ENCODE data around the gene MANSC4. TPM values are rescaled to one million over a fixed set of nuclear protein-coding genes. Genes with fewer than 3 reads are reported as not detected.

MANSC4 gene
- total and polyA plus RNA-seq, 2 donors (not counting 1 experiment from before 2014, with no cell fraction given) = 0.17 TPM; not detected in 1

- no peak for DNase-seq (ENCODE audit: low read depth in 2 of 2)
- Histone ChIP-seq H3K9me3 (ENCODE audit: control insufficient read depth, insufficient read depth, low read depth, low read length) (no peaks in the 10 kb centered on the region), H3K4me2 (ENCODE audit: extremely low read depth, insufficient read depth, low read length) (no peak overlapping the region), H3K27me3 (ENCODE audit: control insufficient read depth, insufficient read depth, low read length) (peaks cover 2% of the 10 kb centered on the region), H3K9ac (ENCODE audit: insufficient read depth, low read length) (no peak overlapping the region), H4K20me1 (ENCODE audit: control insufficient read depth, extremely low read depth, insufficient read depth, low read length) (no peaks in the 10 kb centered on the region), H2AFZ (ENCODE audit: low read length) (no peak overlapping the region), H3K4me3 (replicated peaks in 1 of 4; ENCODE audit: control extremely low read depth in 1 of 4, insufficient read depth in 1 of 4, low read depth in 3 of 4, low read length in 4 of 4) (no peak overlapping the region), H3K27ac (ENCODE audit: insufficient read depth, low read length) (no peak overlapping the region), H3K4me1 (ENCODE audit: control insufficient read depth, extremely low read depth, insufficient read depth, low read length) (no peaks in the 10 kb centered on the region), H3K36me3 (ENCODE audit: control insufficient read depth, insufficient read depth, low read length) (no peaks in the 10 kb centered on the region), H3K79me2 (ENCODE audit: control insufficient read depth, insufficient read depth, low read length) (no peaks in the 10 kb centered on the region)
- no peak for TF ChIP-seq CTCF (conservative IDR thresholded peaks at IDR 0.05 in 1 of 2, IDR thresholded peaks at IDR 0.05 in 1 of 2; ENCODE audit: low read depth in 1 of 2, low read length in 2 of 2)
- TF ChIP-seq EZH2 (IDR thresholded peaks at IDR 0.05; ENCODE audit: low read length, missing control alignments) = no peak
These were observed 27.1 kb upstream of the MANSC4 start for GRCh38 chr12:27807063-27807703.

- Histone ChIP-seq H3K9me3 (ENCODE audit: control insufficient read depth, insufficient read depth, low read depth, low read length) (no peaks in the 10 kb centered on the region), H2AFZ (ENCODE audit: low read length) (no peak overlapping the region), H3K4me1 (ENCODE audit: control insufficient read depth, extremely low read depth, insufficient read depth, low read length) (no peaks in the 10 kb centered on the region), H3K27me3 (ENCODE audit: control insufficient read depth, insufficient read depth, low read length) (peaks cover 2% of the 10 kb centered on the region), H3K27ac (ENCODE audit: insufficient read depth, low read length) (no peak overlapping the region), H4K20me1 (ENCODE audit: control insufficient read depth, extremely low read depth, insufficient read depth, low read length) (no peaks in the 10 kb centered on the region), H3K4me3 (replicated peaks in 1 of 4; ENCODE audit: control extremely low read depth in 1 of 4, insufficient read depth in 1 of 4, low read depth in 3 of 4, low read length in 4 of 4) (no peak overlapping the region), H3K79me2 (ENCODE audit: control insufficient read depth, insufficient read depth, low read length) (no peaks in the 10 kb centered on the region), H3K9ac (ENCODE audit: insufficient read depth, low read length) (no peak overlapping the region), H3K4me2 (ENCODE audit: extremely low read depth, insufficient read depth, low read length) (no peak overlapping the region), H3K36me3 (ENCODE audit: control insufficient read depth, insufficient read depth, low read length) (no peaks in the 10 kb centered on the region)
- no peak for DNase-seq (ENCODE audit: low read depth in 2 of 2)
- no peak for TF ChIP-seq CTCF (conservative IDR thresholded peaks at IDR 0.05 in 1 of 2, IDR thresholded peaks at IDR 0.05 in 1 of 2; ENCODE audit: low read depth in 1 of 2, low read length in 2 of 2)
- no peak for TF ChIP-seq EZH2 (IDR thresholded peaks at IDR 0.05; ENCODE audit: low read length, missing control alignments)
These were observed 26.2 kb upstream of the MANSC4 start for GRCh38 chr12:27806259-27806658.

GRCh38 chr12:27805238-27805637, 25.2 kb upstream of the MANSC4 start:
- no peaks in the 10 kb centered on the region for H3K4me1 ChIP-seq (ENCODE audit: control insufficient read depth, extremely low read depth, insufficient read depth, low read length)

More at GRCh38 chr12:27805238-27805637, 25.2 kb upstream of the MANSC4 start:
- H3K4me3 ChIP-seq (replicated peaks in 1 of 4; ENCODE audit: control extremely low read depth in 1 of 4, insufficient read depth in 1 of 4, low read depth in 3 of 4, low read length in 4 of 4) = no peak overlapping the region
- H4K20me1 ChIP-seq (ENCODE audit: control insufficient read depth, extremely low read depth, insufficient read depth, low read length) = no peaks in the 10 kb centered on the region
- no peak for DNase-seq (ENCODE audit: low read depth in 2 of 2)
- H3K79me2 ChIP-seq (ENCODE audit: control insufficient read depth, insufficient read depth, low read length) = no peaks in the 10 kb centered on the region
- no peaks in the 10 kb centered on the region for H3K9me3 ChIP-seq (ENCODE audit: control insufficient read depth, insufficient read depth, low read depth, low read length)
- no peaks in the 10 kb centered on the region for H3K36me3 ChIP-seq (ENCODE audit: control insufficient read depth, insufficient read depth, low read length)
- TF ChIP-seq EZH2 (IDR thresholded peaks at IDR 0.05; ENCODE audit: low read length, missing control alignments) = no peak
- no peak for TF ChIP-seq CTCF (conservative IDR thresholded peaks at IDR 0.05 in 1 of 2, IDR thresholded peaks at IDR 0.05 in 1 of 2; ENCODE audit: low read depth in 1 of 2, low read length in 2 of 2)
- H2AFZ ChIP-seq (ENCODE audit: low read length) = no peak overlapping the region
- H3K9ac ChIP-seq (ENCODE audit: insufficient read depth, low read length) = no peak overlapping the region
- peaks cover 2% of the 10 kb centered on the region for H3K27me3 ChIP-seq (ENCODE audit: control insufficient read depth, insufficient read depth, low read length)
- no peak overlapping the region for H3K27ac ChIP-seq (ENCODE audit: insufficient read depth, low read length)
- no peak overlapping the region for H3K4me2 ChIP-seq (ENCODE audit: extremely low read depth, insufficient read depth, low read length)
